Neural cell (in vitro differentiated cells): ENCODE results near the gene BSN.

Source experiments
- CTCF ChIP-seq: fragments of 450-650 bp; IDR thresholded peaks from 2 replicates; pipeline ENCODE4 v1.5.1; 2014; ENCODE audit warnings: antibody characterized with exemption, mild to moderate bottlenecking, moderate library complexity; ENCODE audit not compliant: poor library complexity, severe bottlenecking
- TF ChIP-seq, protein P1 (sequence below): IDR thresholded peaks from 2 replicates; pipeline ENCODE4 v1.6.1; 2012; ENCODE audit warnings: borderline replicate concordance

DNA sequence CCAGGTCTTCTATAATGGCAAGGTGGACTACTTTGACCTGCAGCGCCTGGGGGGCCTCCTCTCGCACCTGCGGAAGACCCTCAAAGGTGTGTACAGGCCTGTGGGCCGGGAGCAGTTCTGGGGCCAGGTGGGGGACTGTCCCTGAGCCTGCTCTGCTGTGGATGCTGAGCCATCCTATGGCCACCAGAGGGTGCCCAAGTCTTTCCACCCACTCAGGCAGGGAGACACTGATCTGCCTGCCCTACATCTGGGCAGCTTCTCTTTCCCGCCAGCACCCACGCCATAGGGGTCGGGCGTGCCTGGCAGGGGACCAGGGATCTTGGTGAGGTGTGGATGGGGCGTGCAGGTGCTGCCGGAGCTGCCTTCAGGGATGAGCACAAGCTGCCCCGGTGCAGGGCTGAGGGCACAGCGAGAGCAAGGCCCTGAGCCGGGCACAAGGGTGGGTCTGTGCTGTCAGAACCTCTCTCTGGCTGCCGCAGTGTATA is 149.2 kb downstream of the BSN start:
- peak; percentile 83 for TF ChIP-seq CTCF
- TF ChIP-seq, protein P1, sequence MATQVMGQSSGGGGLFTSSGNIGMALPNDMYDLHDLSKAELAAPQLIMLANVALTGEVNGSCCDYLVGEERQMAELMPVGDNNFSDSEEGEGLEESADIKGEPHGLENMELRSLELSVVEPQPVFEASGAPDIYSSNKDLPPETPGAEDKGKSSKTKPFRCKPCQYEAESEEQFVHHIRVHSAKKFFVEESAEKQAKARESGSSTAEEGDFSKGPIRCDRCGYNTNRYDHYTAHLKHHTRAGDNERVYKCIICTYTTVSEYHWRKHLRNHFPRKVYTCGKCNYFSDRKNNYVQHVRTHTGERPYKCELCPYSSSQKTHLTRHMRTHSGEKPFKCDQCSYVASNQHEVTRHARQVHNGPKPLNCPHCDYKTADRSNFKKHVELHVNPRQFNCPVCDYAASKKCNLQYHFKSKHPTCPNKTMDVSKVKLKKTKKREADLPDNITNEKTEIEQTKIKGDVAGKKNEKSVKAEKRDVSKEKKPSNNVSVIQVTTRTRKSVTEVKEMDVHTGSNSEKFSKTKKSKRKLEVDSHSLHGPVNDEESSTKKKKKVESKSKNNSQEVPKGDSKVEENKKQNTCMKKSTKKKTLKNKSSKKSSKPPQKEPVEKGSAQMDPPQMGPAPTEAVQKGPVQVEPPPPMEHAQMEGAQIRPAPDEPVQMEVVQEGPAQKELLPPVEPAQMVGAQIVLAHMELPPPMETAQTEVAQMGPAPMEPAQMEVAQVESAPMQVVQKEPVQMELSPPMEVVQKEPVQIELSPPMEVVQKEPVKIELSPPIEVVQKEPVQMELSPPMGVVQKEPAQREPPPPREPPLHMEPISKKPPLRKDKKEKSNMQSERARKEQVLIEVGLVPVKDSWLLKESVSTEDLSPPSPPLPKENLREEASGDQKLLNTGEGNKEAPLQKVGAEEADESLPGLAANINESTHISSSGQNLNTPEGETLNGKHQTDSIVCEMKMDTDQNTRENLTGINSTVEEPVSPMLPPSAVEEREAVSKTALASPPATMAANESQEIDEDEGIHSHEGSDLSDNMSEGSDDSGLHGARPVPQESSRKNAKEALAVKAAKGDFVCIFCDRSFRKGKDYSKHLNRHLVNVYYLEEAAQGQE, result no peak
